HL-60/S4 (cell line): ENCODE results near the gene VAMP5.
"Not testable (repeated sequence)": the region's sequence is repeated elsewhere in the genome, so short reads cannot be mapped to it uniquely, and the experiment has no call there.

Source experiments
- in situ Hi-C: fragments of 300-500 bp; cut with MboI; formaldehyde crosslinking; loops from 2 replicates; pipeline ENCODE4 v1.14.3; 2022; ENCODE audit warnings: low sequenced_read_pairs

The VAMP5 gene

GRCh38 chr2:85600235-85600575 lies 16.0 kb downstream of the VAMP5 start:
- in situ Hi-C loops, result no loop called here

GRCh38 chr2:85600951-85601770 lies 16.9 kb downstream of the VAMP5 start:
- in situ Hi-C loops, result no loop called here

- in situ Hi-C loops, result no loop called here
These were observed 17.7 kb downstream of the VAMP5 start for GRCh38 chr2:85601771-85602475.

- in situ Hi-C loops, result no loop called here
These were observed 18.4 kb downstream of the VAMP5 start, which contains the start of gene TMEM150A for GRCh38 chr2:85602476-85603234. TSS of gene TMEM150A (minus strand) at chr2:85602698. CDS start at chr2:85601948, 750 bp downstream.

- in situ Hi-C loops, result not testable (repeated sequence)
These were observed 19.9 kb downstream of the VAMP5 start for GRCh38 chr2:85604133-85604444.

- in situ Hi-C loops, result no loop called here
These were observed 20.5 kb downstream of the VAMP5 start for GRCh38 chr2:85604568-85605339.

- in situ Hi-C loops, result no loop called here
These were observed 21.3 kb downstream of the VAMP5 start for GRCh38 chr2:85605406-85606115.

GRCh38 chr2:85606116-85606455 lies 21.9 kb downstream of the VAMP5 start:
- in situ Hi-C loops, result no loop called here

GRCh38 chr2:85607268-85608215 lies 23.3 kb downstream of the VAMP5 start:
- in situ Hi-C loops, result no loop called here

GRCh38 chr2:85611217-85611704 lies 27.0 kb downstream of the VAMP5 start:
- in situ Hi-C loops, result no loop called here

GRCh38 chr2:85611705-85612587 lies 27.7 kb downstream of the VAMP5 start, which contains the start of gene C2orf68:
TSS of gene C2orf68 (minus strand) at chr2:85612066. CDS start at chr2:85611984, 82 bp downstream.
- in situ Hi-C loops, result no loop called here

- in situ Hi-C loops, result no loop called here
These were observed 29.7 kb downstream of the VAMP5 start for GRCh38 chr2:85613717-85614515.

GRCh38 chr2:85614757-85615156 lies 30.5 kb downstream of the VAMP5 start:
- in situ Hi-C loops, result not testable (repeated sequence)

- in situ Hi-C loops, result no loop called here
These were observed 31.1 kb downstream of the VAMP5 start for GRCh38 chr2:85615413-85615728.

GRCh38 chr2:85617723-85618122 lies 33.5 kb downstream of the VAMP5 start:
- in situ Hi-C loops, result not testable (repeated sequence)

GRCh38 chr2:85619617-85620016 lies 35.4 kb downstream of the VAMP5 start:
- in situ Hi-C loops, result no loop called here

GRCh38 chr2:85621338-85621737 lies 37.1 kb downstream of the VAMP5 start:
- in situ Hi-C loops, result no loop called here
